HepG2 (cell line): ENCODE measurements around the gene SRRM3. TPM values are rescaled to one million over a fixed set of nuclear protein-coding genes. Genes with fewer than 3 reads are reported as not detected.

Source experiments
- BCL3 ChIP-seq: sonication (generic); formaldehyde crosslinking; IDR thresholded peaks from 2 replicates; pipeline ENCODE4 v1.5.1; 2020; ENCODE audit warnings: mild to moderate bottlenecking, missing genetic modification reagents, moderate library complexity
- CHD4 ChIP-seq: fragments of 200-600 bp; sonication (generic); IDR thresholded peaks from 2 replicates; pipeline ENCODE4 v1.7.0; 2017; ENCODE audit warnings: mild to moderate bottlenecking, low read length, borderline replicate concordance
- CREB3 ChIP-seq: sonication (generic); formaldehyde crosslinking; IDR thresholded peaks from 2 replicates; pipeline ENCODE4 v1.5.0; 2020; ENCODE audit warnings: missing genetic modification reagents
- FIP1L1 ChIP-seq: fragments of 200-400 bp; formaldehyde crosslinking; IDR thresholded peaks from 2 replicates; pipeline ENCODE4 v1.6.1; 2018; ENCODE audit warnings: low read depth, mild to moderate bottlenecking, low read length, moderate library complexity, borderline replicate concordance; ENCODE audit not compliant: insufficient read depth
- HOXA3 ChIP-seq: sonication (generic); formaldehyde crosslinking; IDR thresholded peaks from 2 replicates; pipeline ENCODE4 v1.5.0; 2020; ENCODE audit warnings: missing genetic modification reagents
- IKZF5 ChIP-seq: IDR thresholded peaks from 2 replicates; pipeline ENCODE4 v1.6.1; 2018; ENCODE audit warnings: missing genetic modification reagents, mild to moderate bottlenecking, missing compliant biosample characterization
- NONO ChIP-seq, 2 experiments: fragments of 450-650 bp in 1 of 2; sonication (generic) in 1 of 2; formaldehyde crosslinking in 1 of 2; IDR thresholded peaks in 1 of 2; conservative IDR thresholded peaks in 1 of 2; 2 replicates each; pipeline versions ENCODE4 v1.6.1 to v1.8.0; 2017 to 2022; ENCODE audit warnings: mild to moderate bottlenecking in 1 of 2, missing genetic modification reagents in 1 of 2, moderate library complexity in 1 of 2
- NR1H2 ChIP-seq: sonication (generic); formaldehyde crosslinking; IDR thresholded peaks from 2 replicates; pipeline ENCODE4 v1.8.1; 2022; ENCODE audit warnings: low read depth, missing genetic modification reagents, borderline replicate concordance
- SPEN ChIP-seq: sonication (generic); formaldehyde crosslinking; IDR thresholded peaks from 2 replicates; pipeline ENCODE4 v1.5.1; 2020; ENCODE audit warnings: low read depth, mild to moderate bottlenecking, missing genetic modification reagents
- SSRP1 ChIP-seq: IDR thresholded peaks from 2 replicates; pipeline ENCODE4 v1.6.1; 2016; ENCODE audit warnings: control low read depth
- SYNCRIP ChIP-seq: fragments of 200-400 bp; formaldehyde crosslinking; IDR thresholded peaks from 2 replicates; pipeline ENCODE4 v1.6.1; 2018; ENCODE audit warnings: mild to moderate bottlenecking, low read depth, low read length; ENCODE audit not compliant: insufficient read depth
- YEATS4 ChIP-seq: sonication (generic); formaldehyde crosslinking; IDR thresholded peaks from 2 replicates; pipeline ENCODE4 v1.4.0; 2020; ENCODE audit warnings: missing genetic modification reagents, borderline replicate concordance
- ZBED4 ChIP-seq: sonication (generic); formaldehyde crosslinking; IDR thresholded peaks from 2 replicates; pipeline ENCODE4 v1.4.0; 2020; ENCODE audit warnings: missing genetic modification reagents, borderline replicate concordance
- ZNF138 ChIP-seq: sonication (generic); formaldehyde crosslinking; IDR thresholded peaks from 2 replicates; pipeline ENCODE4 v1.5.0; 2020; ENCODE audit warnings: mild to moderate bottlenecking, low read depth, missing genetic modification reagents
- ZNF276 ChIP-seq: sonication (generic); formaldehyde crosslinking; IDR thresholded peaks from 2 replicates; pipeline ENCODE4 v1.4.0; 2020; ENCODE audit warnings: mild to moderate bottlenecking, low read depth, missing genetic modification reagents
- ZNF775 ChIP-seq: sonication (generic); formaldehyde crosslinking; IDR thresholded peaks from 2 replicates; pipeline ENCODE4 v1.4.0; 2020; ENCODE audit warnings: missing genetic modification reagents, mild to moderate bottlenecking, moderate library complexity, borderline replicate concordance
- ZNF776 ChIP-seq: sonication (generic); formaldehyde crosslinking; IDR thresholded peaks from 2 replicates; pipeline ENCODE4 v1.4.0; 2020; ENCODE audit warnings: mild to moderate bottlenecking, missing genetic modification reagents
- polyA plus RNA-seq, 8 experiments: library from polyadenylated mRNA; depleted of rRNA in 3 of 8; stranded (reverse) in 7 of 8; unstranded in 1 of 8; fragments of >200 nt; fragmentation: Illumina TruSeq in 4 of 8; extraction: Trizol in 4 of 8; gene quantifications; 2 replicates each; pipeline versions ENCODE4 v1.2.1 to v1.2.3, GENCODE V29; 2011 to 2016; ENCODE audit warnings: low read depth in 4 of 8, missing spikeins in 1 of 8, mixed read lengths in 1 of 8; ENCODE audit not compliant: insufficient read depth in 1 of 8
- total RNA-seq, 5 experiments: library from RNA; depleted of rRNA; stranded (reverse); fragments of >200 nt; fragmentation: Illumina TruSeq; extraction: Trizol; gene quantifications; 2 replicates each; pipeline ENCODE4 v1.2.3, GENCODE V29; 2016; ENCODE audit warnings: low read depth in 1 of 5

The SRRM3 gene
- total and polyA plus RNA-seq, 2 of the 13 experiments (the other 11 are each of a cell fraction or from before 2014, with no cell fraction given), result 0.13 to 0.54 TPM

- TF ChIP-seq CREB3 (CRISPR knock-in tag), result no peak
- no peak for TF ChIP-seq ZNF138 (CRISPR knock-in tag)
- no peak for TF ChIP-seq SSRP1 (CRISPR knock-in tag)
- 0 out of 2 replicates have a peak, but pooled peaks have one; percentile 27 for TF ChIP-seq IKZF5 (CRISPR knock-in tag)
- no peak for TF ChIP-seq CHD4
- TF ChIP-seq BCL3, result 0 out of 2 replicates have a peak, but pooled peaks have one; percentile 40
- peak; percentile 56; the same call in 1 of the 2 replicates for TF ChIP-seq SPEN (CRISPR knock-in tag)
- TF ChIP-seq NR1H2 (CRISPR knock-in tag), result no peak
- no peak for TF ChIP-seq SYNCRIP
- TF ChIP-seq ZNF776 (CRISPR knock-in tag), result peak; percentile 56; the same call in 1 of the 2 replicates
- TF ChIP-seq NONO (IDR thresholded peaks at IDR 0.05), result no peak
- peak; percentile 62; the same call in 1 of the 2 replicates for TF ChIP-seq NONO (CRISPR knock-in tag; conservative IDR thresholded peaks at IDR 0.05)
- TF ChIP-seq YEATS4 (CRISPR knock-in tag), result no peak
- TF ChIP-seq FIP1L1, result no peak
- TF ChIP-seq ZBED4 (CRISPR knock-in tag), result peak; percentile 97
- peak; percentile 54; the same call in 1 of the 2 replicates for TF ChIP-seq HOXA3 (CRISPR knock-in tag)
- peak; percentile 97; the same call in 1 of the 2 replicates for TF ChIP-seq ZNF775 (CRISPR knock-in tag)
- 0 out of 2 replicates have a peak, but pooled peaks have one; percentile 54 for TF ChIP-seq ZNF276
Measured at GRCh38 chr7:76317782-76318487, 116.2 kb downstream of the SRRM3 start (continued).
